Stimulated activated CD4-positive, alpha-beta T cell treated with anti-CD3 and anti-CD28 coated beads, Interleukin-12 subunit alpha, Interleukin-12 subunit beta, amount 100 ng/mL, for 24 hours (primary cell): ENCODE data around the gene IGSF8.

ENCODE experiments used
- DNase-seq, 2 experiments: peaks; one replicate each; pipeline ENCODE4 v3.0.0-alpha.2; 2020; ENCODE audit warnings: low read depth in 2 of 2

IGSF8 gene

DNA sequence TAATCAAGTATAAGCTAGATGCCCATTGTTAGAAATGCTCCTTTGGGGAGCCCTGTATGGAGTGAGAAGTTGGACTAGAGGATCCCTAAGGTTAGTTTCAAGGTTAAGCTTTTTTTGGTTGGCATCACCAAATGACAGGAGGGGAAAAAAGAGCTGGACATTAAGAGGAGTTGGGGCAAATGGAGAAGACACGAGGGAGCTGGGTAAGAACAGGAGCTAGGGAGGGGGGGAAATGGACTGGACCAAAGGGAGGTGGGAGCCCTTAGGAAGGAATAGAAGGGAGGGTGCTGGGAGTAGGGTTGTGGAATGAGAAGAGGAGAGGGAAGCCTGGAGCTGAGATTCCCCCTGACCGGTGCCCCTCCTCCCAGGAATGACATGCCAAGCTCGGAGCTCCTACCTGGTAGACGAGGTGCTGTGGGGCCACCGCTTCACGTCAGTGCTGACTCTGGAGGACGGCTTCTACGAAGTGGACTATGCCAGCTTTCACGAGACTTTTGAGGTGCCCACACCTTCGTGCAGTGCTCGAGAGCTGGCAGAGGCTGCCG, 11.2 kb downstream of the IGSF8 start:
- DNase-seq = no peak

DNA sequence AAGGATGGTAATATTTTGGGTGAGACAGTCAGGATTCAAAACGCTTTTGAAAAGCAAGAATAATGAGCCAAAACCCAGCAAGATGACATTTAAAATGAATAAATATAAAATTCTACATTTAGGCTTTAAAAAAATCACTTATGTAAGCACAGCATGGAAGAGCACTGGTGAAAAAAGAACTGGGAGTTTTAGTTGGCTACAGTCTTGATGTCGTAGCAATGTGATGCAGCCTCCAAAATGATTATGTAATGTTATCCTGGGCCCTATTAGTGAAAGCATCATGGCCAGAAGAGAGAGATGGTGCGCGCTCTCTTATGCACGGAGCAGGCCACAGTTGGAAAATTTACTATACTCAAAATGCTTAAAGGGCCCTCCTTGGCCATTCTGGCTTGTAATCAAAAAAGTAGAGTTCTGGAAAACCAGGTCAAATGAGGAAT, 11.9 kb downstream of the IGSF8 start:
- no peak for DNase-seq

GRCh38 chr1:160085686-160086455, 12.5 kb downstream of the IGSF8 start:
- DNase-seq = peak; percentile 43 to 78

DNA sequence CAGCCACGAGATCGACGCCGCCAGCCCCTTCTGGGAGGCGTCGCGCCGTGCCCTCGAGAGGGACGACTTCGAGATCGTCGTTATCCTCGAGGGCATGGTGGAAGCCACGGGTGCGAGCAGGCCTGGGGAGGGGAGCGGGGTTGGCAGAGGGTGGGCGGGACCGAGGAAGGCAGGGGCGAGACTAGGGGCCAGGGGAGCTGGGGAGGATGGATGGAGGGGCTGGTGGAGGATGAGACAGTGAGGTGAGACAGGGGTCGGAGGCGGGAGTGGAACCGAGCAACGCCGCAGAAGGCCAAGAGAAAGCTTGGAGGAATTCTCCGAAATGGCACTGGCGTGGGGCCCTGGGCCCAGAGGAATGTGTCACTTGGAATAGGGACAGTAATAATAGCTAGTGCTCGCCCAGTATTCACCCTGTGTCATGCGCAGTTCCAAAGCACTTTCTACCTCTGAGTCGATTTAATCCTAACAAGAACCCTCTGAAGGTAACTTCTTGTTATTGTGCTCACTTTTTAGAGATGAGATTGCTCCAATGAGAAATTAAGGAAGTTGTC, 13.6 kb downstream of the IGSF8 start:
- DNase-seq = no peak

- DNase-seq = peak; percentile 39 to 62
Observed at GRCh38 chr1:160083968-160084770, 14.2 kb downstream of the IGSF8 start.

GRCh38 chr1:160082926-160083325, 15.5 kb downstream of the IGSF8 start:
- DNase-seq = no peak

GRCh38 chr1:160082487-160082886, 15.9 kb downstream of the IGSF8 start:
- DNase-seq = no peak

DNA sequence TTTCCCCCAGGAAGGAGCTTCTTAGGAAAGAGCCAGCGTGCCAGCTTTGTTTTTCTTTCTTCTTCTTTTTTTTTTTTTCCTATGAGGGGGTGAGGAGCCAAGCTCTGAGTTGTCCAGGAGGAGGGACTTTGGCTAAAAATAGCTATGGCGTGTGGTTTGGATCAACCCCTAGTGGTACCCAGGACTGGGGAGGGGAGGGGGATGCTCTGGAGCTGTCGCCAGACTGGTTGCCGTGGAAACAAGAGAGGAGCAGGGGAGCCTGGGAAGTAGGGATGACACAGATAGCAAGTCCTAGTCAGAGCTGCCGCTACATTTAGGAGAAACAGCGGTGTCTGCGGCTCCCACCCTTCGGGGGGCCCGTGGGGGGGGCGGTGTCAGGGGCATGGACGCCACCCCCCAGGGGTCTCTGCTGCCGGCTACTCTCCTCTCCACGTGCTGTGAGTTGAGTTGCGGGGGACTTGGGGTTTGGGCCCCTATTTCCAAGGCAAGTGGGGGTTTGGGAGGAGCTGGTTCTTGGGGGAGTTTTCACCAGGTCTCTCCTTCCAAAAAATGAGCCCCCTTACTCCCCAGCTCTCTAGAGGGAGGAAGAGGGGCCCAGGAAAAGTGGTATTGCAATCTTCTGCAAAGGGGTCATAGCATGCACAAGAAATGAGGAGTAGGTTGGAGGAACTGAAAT, 17.0 kb downstream of the IGSF8 start, which contains the start of gene KCNJ9:
KCNJ9 (plus strand) TSS at position 278 of the 676 bp plus-strand sequence. CDS start 2,493 bp downstream, outside the sequence.
- no peak for DNase-seq

DNA sequence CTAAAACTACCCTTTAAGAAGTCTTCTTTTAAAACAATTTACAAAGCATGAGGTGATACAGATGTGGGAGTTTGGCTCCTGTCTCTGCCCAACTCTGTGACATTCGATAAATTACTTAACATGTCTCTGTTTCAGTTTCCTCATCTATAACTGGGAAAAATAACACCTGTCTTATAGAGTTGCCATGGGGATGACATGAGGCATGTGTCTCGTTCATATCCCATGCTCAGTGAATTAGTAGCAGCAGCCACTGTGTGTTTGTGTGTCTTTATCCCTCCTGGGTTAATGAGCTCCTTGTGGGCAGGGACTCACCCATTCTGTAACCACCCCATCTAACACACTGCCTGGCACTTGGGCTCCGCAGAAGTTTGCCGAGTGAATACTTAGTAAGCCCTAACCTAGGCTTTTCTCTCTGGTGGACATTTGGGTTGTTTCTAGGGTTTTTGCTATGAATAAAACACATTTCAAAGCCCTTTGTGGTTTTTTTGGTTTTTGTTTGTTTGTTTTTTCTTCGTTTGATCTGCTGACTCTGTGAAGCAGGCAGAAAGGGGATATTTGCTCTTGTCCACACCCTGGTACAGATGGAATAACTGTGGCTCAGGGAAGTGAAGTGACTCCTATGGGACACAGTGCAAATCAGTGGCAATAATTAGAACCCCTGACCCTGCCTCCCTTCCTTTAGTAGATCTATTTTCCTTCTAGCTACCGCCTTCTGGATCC, 17.9 kb downstream of the IGSF8 start:
- DNase-seq = no peak

DNA sequence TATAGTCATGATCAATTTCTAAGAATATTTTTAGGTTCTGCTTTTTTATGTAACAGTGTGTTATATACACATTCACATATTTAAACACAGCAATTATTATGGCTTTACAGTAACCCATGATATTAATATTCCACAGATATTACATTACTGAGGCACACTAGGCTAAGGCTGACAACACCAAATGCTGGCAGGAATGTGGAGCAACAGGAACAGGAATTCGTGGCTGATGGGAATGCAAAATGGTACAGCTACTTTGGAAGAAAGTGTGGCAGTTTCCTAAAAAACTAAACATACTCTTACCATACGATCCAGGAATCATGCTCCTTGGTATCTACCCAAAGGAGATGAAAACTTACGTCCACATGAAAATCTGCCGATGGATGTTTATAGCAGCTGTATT, 19.0 kb downstream of the IGSF8 start:
- no peak for DNase-seq

- peak in 1 of 2 experiments; percentile 59 for DNase-seq
Observed at GRCh38 chr1:160078512-160079195, 19.8 kb downstream of the IGSF8 start.

GRCh38 chr1:160077486-160077885, 20.9 kb downstream of the IGSF8 start:
- no peak for DNase-seq

DNA sequence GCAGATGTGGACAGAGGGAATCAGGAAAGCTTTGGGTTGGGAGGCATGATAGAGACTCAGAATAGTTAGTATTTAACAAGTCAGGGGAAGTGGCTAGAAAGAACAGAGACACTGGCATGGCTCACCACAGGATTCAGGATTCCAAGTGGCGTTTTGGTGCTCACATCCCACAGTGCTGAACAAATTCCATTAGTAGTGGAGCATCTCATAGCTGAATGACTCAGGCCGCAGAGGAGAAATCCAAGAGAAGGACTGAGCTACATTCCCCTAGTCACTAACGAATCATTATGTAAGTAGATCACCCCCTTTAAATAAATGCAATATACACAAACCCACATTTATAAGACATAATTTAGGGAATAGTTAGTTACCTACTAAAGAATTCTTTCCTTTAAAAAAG, 22.1 kb downstream of the IGSF8 start:
- DNase-seq = no peak

- DNase-seq = no peak
Observed at GRCh38 chr1:160075836-160076235, 22.6 kb downstream of the IGSF8 start.

GRCh38 chr1:160074865-160075264, 23.6 kb downstream of the IGSF8 start:
- DNase-seq = no peak

DNA sequence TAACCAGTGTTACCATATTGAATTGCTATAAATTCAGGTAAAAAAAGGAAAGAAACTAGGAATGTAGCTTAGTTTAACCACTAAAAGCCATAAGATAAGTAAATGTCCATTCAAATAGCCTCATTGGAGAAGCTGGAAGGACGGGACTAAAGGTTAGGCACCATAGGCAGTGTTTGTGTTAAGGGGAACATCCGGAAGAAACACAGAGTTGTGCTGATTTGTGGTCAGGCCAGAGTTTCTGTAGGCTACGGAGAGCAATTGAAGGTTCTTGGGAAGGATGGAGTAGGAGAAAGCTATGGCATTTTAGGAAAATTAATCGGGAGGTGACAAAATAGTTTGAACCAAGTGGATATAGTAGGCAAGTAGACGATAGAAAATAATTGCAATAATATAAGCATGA, 27.1 kb downstream of the IGSF8 start:
- no peak for DNase-seq

- DNase-seq = peak; percentile 31 to 51
Observed at GRCh38 chr1:160070243-160071163, 27.9 kb downstream of the IGSF8 start.

DNA sequence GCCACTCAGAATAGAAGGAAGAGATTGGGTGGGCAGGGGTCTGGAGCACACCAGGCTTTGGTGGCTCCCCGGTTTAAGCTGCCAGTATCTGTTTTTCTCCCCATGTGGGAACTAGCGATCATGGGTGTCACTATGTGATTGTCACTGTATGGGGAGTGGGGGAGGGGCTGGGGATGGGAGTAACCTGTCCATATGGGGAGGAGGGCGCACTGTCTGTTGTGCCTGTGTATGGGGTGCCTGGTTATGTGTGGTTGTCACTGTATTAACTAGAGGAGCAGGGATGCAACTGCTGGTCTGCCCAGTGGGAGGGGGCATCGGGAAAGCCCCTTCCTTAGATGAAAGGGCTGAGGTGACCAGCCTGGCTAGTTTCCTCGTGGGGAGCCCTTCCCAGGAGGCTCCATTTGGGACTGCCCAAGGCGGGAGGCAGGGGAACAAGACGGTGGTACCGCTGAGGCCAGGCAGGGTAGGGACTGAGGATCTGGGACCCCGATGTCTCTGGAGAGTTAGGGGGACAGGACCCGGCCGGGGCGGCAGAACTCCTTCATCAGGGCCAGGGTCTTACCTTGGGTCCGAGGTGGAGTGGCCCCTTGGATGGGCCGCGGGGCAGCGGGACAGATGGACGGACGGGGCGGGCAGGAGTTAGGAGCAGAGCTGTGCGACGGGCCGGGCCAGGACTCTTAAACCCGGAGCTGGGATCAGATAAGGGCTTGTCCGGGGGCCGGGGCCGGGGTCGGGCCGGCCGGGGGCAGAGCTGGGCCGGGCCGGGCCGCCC, 28.8 kb downstream of the IGSF8 start, which contains the start of gene KCNJ10:
KCNJ10 (minus strand) TSS at position 701 of the 772 bp plus-strand sequence. CDS start 27,628 bp downstream, outside the sequence.
- no peak for DNase-seq
